Panc1 (cell line): Measurements from ENCODE around the gene RAPGEF1. TPM values are rescaled to one million over a fixed set of nuclear protein-coding genes. Genes with fewer than 3 reads are reported as not detected.
"Not testable (repeated sequence)": the region's sequence is repeated elsewhere in the genome, so short reads cannot be mapped to it uniquely, and the experiment has no call there.

Experiments used
- ATAC-seq: fragments of 200-7000 bp; cut with Tn5 transposase; 2 replicates; pipeline ENCODE4 v1.9.1; 2020; ENCODE audit warnings: mild to moderate bottlenecking, moderate library complexity
- BruUV-seq: library from RNA; stranded (reverse); fragments of 400-500 nt; replicated peaks from 2 replicates; lab custom pipeline; 2021; lab: Mats Ljungman, UMichigan
- CTCF ChIA-PET: fragments of 300-600 bp; sonication (Branson Sonifier 250); formaldehyde crosslinking; loops from one replicate; lab custom pipeline; 2022; ENCODE audit warnings: antibody characterized with exemption; lab: Charles Lee
- POLR2A ChIA-PET: fragments of 300-600 bp; sonication (Branson Sonifier 250); formaldehyde crosslinking; loops from one replicate; lab custom pipeline; 2022; ENCODE audit warnings: antibody characterized with exemption; lab: Charles Lee
- DNase-seq: peaks from one replicate; pipeline ENCODE4 v3.0.0-alpha.2; 2010; ENCODE audit warnings: low read depth, low spot score
- H3K27ac ChIP-seq: 2 replicates; pipeline ENCODE4 v1.5.1; 2011; ENCODE audit warnings: mild to moderate bottlenecking, low read length, inconsistent platforms
- H3K27me3 ChIP-seq: fragments of 200-500 bp; sonication (Bioruptor generic); 2 replicates; pipeline ENCODE4 v1.6.0; 2014; ENCODE audit warnings: low read length, inconsistent platforms; ENCODE audit not compliant: control insufficient read depth, insufficient read depth
- H3K36me3 ChIP-seq: fragments of 200-500 bp; sonication (Bioruptor generic); 2 replicates; pipeline ENCODE4 v1.5.1; 2014; ENCODE audit warnings: inconsistent platforms, mild to moderate bottlenecking, low read length, moderate library complexity; ENCODE audit not compliant: control insufficient read depth, insufficient read depth
- H3K4me1 ChIP-seq: 2 replicates; pipeline ENCODE4 v1.5.1; 2011; ENCODE audit warnings: inconsistent platforms, mild to moderate bottlenecking, low read length, moderate library complexity; ENCODE audit not compliant: control insufficient read depth, insufficient read depth
- H3K4me3 ChIP-seq, 2 experiments: 2 replicates each; pipeline ENCODE4 v1.5.1; 2011 to 2012; ENCODE audit warnings: low read depth in 2 of 2, low read length in 2 of 2, mild to moderate bottlenecking in 2 of 2, inconsistent platforms in 1 of 2, moderate library complexity in 1 of 2
- H3K9me3 ChIP-seq: fragments of 200-500 bp; sonication (Bioruptor generic); 2 replicates; pipeline ENCODE4 v1.5.1; 2014; ENCODE audit warnings: low read depth, mild to moderate bottlenecking, inconsistent platforms, low read length, moderate library complexity; ENCODE audit not compliant: control insufficient read depth, insufficient read depth
- POLR2AphosphoS5 ChIP-seq: IDR thresholded peaks from 2 replicates; pipeline ENCODE4 v1.6.1; 2012; ENCODE audit warnings: mild to moderate bottlenecking, low read depth, low read length, moderate library complexity
- REST ChIP-seq, 2 experiments: IDR thresholded peaks; 2 replicates each; pipeline ENCODE4 v1.6.1; 2011 to 2012; ENCODE audit warnings: low read depth in 2 of 2, control low read depth in 1 of 2, low read length in 1 of 2, mild to moderate bottlenecking in 1 of 2, moderate library complexity in 1 of 2; ENCODE audit not compliant: insufficient read depth in 1 of 2
- SIN3A ChIP-seq: IDR thresholded peaks from 2 replicates; pipeline ENCODE4 v1.6.1; 2012; ENCODE audit warnings: low read depth, mild to moderate bottlenecking, low read length, moderate library complexity, borderline replicate concordance; ENCODE audit not compliant: insufficient read depth
- TCF7L2 ChIP-seq: IDR thresholded peaks from 2 replicates; pipeline ENCODE4 v1.6.1; 2011; ENCODE audit warnings: mild to moderate bottlenecking, low read depth, low read length, inconsistent platforms
- in situ Hi-C: cut with HindIII; loops from 2 replicates; pipeline ENCODE4 v1.10.0; 2016; ENCODE audit warnings: low sequenced_read_pairs, low pct_unique_long_range_greater_than_20kb
- intact Hi-C: fragments of 100-400 bp; cut with micrococcal nuclease; formaldehyde crosslinking; loops from one replicate; pipeline ENCODE4 v1.10.0; 2022; ENCODE audit not compliant: unreplicated experiment
- total RNA-seq: library from RNA; stranded (reverse); gene quantifications from one replicate; pipeline ENCODE4 v1.2.1, GENCODE V29; 2021; ENCODE audit not compliant: unreplicated experiment
- TF ChIP-seq, protein P1 (sequence below): fragments of 450-650 bp; IDR thresholded peaks from 2 replicates; pipeline ENCODE4 v1.5.1; 2017; ENCODE audit warnings: mild to moderate bottlenecking

RAPGEF1 gene
- total RNA-seq, 1 experiment from 2014 or later: 86.8 TPM

DNA sequence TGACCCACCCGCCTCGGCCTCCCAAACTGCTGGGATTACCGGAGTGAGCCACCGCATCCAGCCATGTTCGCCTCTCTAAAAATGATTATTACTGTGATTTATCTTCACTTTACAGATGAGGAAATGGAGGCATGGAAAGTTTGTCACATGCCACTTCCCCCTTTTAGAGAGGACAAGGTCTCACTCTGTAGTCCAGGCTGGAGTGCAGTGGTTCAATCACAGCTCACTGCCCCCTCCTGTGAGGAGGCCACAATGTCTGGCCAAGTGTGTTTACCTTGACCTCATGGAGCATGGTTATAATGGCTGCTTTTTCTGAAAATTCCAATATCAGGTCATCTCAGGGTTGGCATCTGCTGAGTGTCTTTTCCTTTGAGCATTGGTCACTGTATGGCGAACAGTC lies 187.8 kb downstream of the RAPGEF1 start:
- CTCF ChIA-PET: no interaction called here
- POLR2A ChIA-PET: no interaction called here
- Histone ChIP-seq H3K27me3 (no peaks in the 10 kb centered on the region), H3K36me3 (no peaks in the 10 kb centered on the region), H3K4me3 (no peak overlapping the region), H3K4me1 (no peaks in the 10 kb centered on the region), H3K9me3 (no peaks in the 10 kb centered on the region), H3K27ac (no peak overlapping the region)
- ATAC-seq (no peak), DNase-seq (no peak)
- BruUV-seq: no TSS peak
- TF ChIP-seq SIN3A (no peak), REST (IDR thresholded peaks at IDR 0.05; ENCODE audit: insufficient read depth in 1 of 2, low read depth in 2 of 2, low read length in 1 of 2) (no peak), TCF7L2 (no peak), POLR2AphosphoS5 (no peak)
- TF ChIP-seq, protein P1, sequence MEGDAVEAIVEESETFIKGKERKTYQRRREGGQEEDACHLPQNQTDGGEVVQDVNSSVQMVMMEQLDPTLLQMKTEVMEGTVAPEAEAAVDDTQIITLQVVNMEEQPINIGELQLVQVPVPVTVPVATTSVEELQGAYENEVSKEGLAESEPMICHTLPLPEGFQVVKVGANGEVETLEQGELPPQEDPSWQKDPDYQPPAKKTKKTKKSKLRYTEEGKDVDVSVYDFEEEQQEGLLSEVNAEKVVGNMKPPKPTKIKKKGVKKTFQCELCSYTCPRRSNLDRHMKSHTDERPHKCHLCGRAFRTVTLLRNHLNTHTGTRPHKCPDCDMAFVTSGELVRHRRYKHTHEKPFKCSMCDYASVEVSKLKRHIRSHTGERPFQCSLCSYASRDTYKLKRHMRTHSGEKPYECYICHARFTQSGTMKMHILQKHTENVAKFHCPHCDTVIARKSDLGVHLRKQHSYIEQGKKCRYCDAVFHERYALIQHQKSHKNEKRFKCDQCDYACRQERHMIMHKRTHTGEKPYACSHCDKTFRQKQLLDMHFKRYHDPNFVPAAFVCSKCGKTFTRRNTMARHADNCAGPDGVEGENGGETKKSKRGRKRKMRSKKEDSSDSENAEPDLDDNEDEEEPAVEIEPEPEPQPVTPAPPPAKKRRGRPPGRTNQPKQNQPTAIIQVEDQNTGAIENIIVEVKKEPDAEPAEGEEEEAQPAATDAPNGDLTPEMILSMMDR: no peak
- in situ Hi-C loops: no loop called here
- intact Hi-C loops: no loop called here

DNA sequence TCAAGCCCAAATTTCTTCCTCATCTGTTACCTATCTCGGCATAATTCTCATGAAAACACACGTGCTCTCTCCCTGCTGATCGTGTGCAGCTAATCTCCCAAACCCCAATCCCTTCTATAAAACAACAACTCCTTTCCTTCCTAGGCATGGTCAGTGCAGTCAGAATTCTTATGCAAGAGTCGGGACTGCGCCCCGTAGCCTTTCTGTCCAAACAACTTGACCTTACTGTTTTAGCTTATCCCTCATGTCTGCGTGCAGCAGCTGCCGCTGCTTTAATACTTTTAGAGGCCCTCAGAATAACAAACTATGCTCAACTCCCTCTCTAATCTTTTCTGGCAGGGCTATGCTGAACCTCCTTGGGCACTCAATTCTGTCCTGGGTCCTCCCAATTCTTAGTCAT lies 189.4 kb downstream of the RAPGEF1 start:
- CTCF ChIA-PET, H3K36me3 ChIP-seq, DNase-seq, H3K4me3 ChIP-seq, in situ Hi-C loops, H3K4me1 ChIP-seq, intact Hi-C loops, H3K27me3 ChIP-seq, ATAC-seq, BruUV-seq, H3K27ac ChIP-seq, POLR2A ChIA-PET, H3K9me3 ChIP-seq: not testable (repeated sequence)

GRCh38 chr9:131549186-131549585 lies 190.7 kb downstream of the RAPGEF1 start:
- H3K27ac ChIP-seq, BruUV-seq, H3K9me3 ChIP-seq, H3K27me3 ChIP-seq, H3K4me1 ChIP-seq, intact Hi-C loops, ATAC-seq, H3K4me3 ChIP-seq, in situ Hi-C loops, CTCF ChIA-PET, DNase-seq, POLR2A ChIA-PET, H3K36me3 ChIP-seq: not testable (repeated sequence)
